ENCODE data around the gene ADAM23. TPM values are rescaled to one million over a fixed set of nuclear protein-coding genes. Genes with fewer than 3 reads are reported as not detected.

Gene ADAM23
- total and polyA plus RNA-seq, 2 experiments from 2014 or later: 11.8 to 15.9 TPM

DNA sequence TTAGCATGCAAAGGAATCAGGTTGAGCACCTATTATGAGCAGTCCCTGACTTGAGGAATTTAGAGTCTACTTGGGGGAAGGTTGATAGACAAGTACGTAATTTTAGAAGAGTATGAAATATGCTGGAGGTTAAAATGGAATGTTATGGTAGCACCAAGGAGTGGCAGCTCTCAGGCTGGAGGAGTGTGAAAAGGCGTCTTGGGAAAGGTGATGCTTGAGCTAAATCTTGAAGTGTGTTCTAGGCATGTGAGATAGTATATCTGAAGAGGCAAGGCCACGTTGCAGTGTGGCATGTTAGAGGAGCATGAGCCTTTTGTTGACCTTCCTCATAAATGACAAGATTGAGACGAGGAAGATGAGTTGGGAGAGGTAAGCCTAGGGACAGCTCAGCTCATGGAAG is 39.3 kb downstream of the ADAM23 start (continued):
- TF ChIP-seq, protein P1, sequence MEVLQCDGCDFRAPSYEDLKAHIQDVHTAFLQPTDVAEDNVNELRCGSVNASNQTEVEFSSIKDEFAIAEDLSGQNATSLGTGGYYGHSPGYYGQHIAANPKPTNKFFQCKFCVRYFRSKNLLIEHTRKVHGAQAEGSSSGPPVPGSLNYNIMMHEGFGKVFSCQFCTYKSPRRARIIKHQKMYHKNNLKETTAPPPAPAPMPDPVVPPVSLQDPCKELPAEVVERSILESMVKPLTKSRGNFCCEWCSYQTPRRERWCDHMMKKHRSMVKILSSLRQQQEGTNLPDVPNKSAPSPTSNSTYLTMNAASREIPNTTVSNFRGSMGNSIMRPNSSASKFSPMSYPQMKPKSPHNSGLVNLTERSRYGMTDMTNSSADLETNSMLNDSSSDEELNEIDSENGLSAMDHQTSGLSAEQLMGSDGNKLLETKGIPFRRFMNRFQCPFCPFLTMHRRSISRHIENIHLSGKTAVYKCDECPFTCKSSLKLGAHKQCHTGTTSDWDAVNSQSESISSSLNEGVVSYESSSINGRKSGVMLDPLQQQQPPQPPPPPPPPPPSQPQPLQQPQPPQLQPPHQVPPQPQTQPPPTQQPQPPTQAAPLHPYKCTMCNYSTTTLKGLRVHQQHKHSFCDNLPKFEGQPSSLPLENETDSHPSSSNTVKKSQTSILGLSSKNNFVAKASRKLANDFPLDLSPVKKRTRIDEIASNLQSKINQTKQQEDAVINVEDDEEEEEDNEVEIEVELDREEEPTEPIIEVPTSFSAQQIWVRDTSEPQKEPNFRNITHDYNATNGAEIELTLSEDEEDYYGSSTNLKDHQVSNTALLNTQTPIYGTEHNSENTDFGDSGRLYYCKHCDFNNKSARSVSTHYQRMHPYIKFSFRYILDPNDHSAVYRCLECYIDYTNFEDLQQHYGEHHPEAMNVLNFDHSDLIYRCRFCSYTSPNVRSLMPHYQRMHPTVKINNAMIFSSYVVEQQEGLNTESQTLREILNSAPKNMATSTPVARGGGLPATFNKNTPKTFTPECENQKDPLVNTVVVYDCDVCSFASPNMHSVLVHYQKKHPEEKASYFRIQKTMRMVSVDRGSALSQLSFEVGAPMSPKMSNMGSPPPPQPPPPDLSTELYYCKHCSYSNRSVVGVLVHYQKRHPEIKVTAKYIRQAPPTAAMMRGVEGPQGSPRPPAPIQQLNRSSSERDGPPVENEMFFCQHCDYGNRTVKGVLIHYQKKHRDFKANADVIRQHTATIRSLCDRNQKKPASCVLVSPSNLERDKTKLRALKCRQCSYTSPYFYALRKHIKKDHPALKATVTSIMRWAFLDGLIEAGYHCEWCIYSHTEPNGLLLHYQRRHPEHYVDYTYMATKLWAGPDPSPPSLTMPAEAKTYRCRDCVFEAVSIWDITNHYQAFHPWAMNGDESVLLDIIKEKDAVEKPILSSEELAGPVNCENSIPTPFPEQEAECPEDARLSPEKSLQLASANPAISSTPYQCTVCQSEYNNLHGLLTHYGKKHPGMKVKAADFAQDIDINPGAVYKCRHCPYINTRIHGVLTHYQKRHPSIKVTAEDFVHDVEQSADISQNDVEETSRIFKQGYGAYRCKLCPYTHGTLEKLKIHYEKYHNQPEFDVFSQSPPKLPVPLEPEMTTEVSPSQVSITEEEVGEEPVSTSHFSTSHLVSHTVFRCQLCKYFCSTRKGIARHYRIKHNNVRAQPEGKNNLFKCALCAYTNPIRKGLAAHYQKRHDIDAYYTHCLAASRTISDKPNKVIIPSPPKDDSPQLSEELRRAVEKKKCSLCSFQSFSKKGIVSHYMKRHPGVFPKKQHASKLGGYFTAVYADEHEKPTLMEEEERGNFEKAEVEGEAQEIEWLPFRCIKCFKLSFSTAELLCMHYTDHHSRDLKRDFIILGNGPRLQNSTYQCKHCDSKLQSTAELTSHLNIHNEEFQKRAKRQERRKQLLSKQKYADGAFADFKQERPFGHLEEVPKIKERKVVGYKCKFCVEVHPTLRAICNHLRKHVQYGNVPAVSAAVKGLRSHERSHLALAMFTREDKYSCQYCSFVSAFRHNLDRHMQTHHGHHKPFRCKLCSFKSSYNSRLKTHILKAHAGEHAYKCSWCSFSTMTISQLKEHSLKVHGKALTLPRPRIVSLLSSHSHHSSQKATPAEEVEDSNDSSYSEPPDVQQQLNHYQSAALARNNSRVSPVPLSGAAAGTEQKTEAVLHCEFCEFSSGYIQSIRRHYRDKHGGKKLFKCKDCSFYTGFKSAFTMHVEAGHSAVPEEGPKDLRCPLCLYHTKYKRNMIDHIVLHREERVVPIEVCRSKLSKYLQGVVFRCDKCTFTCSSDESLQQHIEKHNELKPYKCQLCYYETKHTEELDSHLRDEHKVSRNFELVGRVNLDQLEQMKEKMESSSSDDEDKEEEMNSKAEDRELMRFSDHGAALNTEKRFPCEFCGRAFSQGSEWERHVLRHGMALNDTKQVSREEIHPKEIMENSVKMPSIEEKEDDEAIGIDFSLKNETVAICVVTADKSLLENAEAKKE (CRISPR knock-in tag; IDR thresholded peaks at IDR 0.05): no peak
- no peak for TF ChIP-seq POLR2AphosphoS5 (IDR thresholded peaks at IDR 0.05; ENCODE audit: low read depth)
- no peak for TF ChIP-seq NANOG (IDR thresholded peaks at IDR 0.05; ENCODE audit: borderline replicate concordance)
- TF ChIP-seq EZH2 (IDR thresholded peaks at IDR 0.05; ENCODE audit: low read depth, unreplicated experiment): no peak

- Histone ChIP-seq H3K27me3 (ENCODE audit: insufficient read depth) (no peaks in the 10 kb centered on the region), H3K4me1 (ENCODE audit: insufficient read depth) (no peaks in the 10 kb centered on the region), H3K79me2 (replicated peaks; ENCODE audit: insufficient read depth) (no peaks in the 10 kb centered on the region), H3K27ac (ENCODE audit: low read depth) (no peak overlapping the region), H3K9me2 (ENCODE audit: insufficient read depth) (no peaks in the 10 kb centered on the region; the same call in 1 of the 2 replicates), H3K4me3 (no peak overlapping the region), H2AFZ (no peak overlapping the region), H3K4me2 (no peak overlapping the region), H3K36me3 (ENCODE audit: insufficient read depth) (peaks cover 1% of the 10 kb centered on the region; the same call in 1 of the 2 replicates), H3F3A (replicated peaks; ENCODE audit: low read depth) (no peaks in the 10 kb centered on the region), H4K20me1 (replicated peaks; ENCODE audit: insufficient read depth) (no peaks in the 10 kb centered on the region)
- Mint-ChIP-seq H3K9me3 (peaks cover 8% of the 10 kb centered on the region; the same call in 2 of the 3 replicates), H3K36me3 (ENCODE audit: low read depth) (peaks cover 21% of the 10 kb centered on the region), H3K4me3 (no peak overlapping the region), H3K27me3 (ENCODE audit: insufficient read depth, low read depth, poor library complexity) (peaks cover 1% of the 10 kb centered on the region), H3K27ac (no peak overlapping the region), H3K4me1 (peaks cover 3% of the 10 kb centered on the region)
- no peak for DNase-seq (ENCODE audit: low spot score)
- no peak for ATAC-seq
- TF ChIP-seq NANOG (IDR thresholded peaks at IDR 0.05; ENCODE audit: borderline replicate concordance) (no peak), POLR2AphosphoS5 (IDR thresholded peaks at IDR 0.05; ENCODE audit: low read depth) (no peak), REST (IDR thresholded peaks at IDR 0.05; ENCODE audit: unreplicated experiment) (no peak)
Measured at GRCh38 chr2:206488053-206488452, 44.7 kb downstream of the ADAM23 start.

Measured in GM23338 (cell line).